GM12801 (cell line): Measurements from ENCODE around the gene S100A14.

Experiments
- CTCF ChIP-seq: IDR thresholded peaks from one replicate; pipeline ENCODE4 v1.5.1; 2011; ENCODE audit warnings: control low read depth; ENCODE audit not compliant: insufficient read length; ENCODE audit errors: extremely low read depth

The S100A14 gene

GRCh38 chr1:153578490-153578889 is 37.6 kb downstream of the S100A14 start:
- no peak for TF ChIP-seq CTCF

GRCh38 chr1:153577624-153578051 is 38.5 kb downstream of the S100A14 start:
- no peak for TF ChIP-seq CTCF

- no peak for TF ChIP-seq CTCF
Observed at GRCh38 chr1:153577138-153577537, 39.0 kb downstream of the S100A14 start.

- TF ChIP-seq CTCF, result no peak
Observed at GRCh38 chr1:153573351-153573750, 42.8 kb downstream of the S100A14 start.

- TF ChIP-seq CTCF, result no peak
Observed at GRCh38 chr1:153572569-153573015, 43.5 kb downstream of the S100A14 start.

- no peak for TF ChIP-seq CTCF
Observed at GRCh38 chr1:153571706-153572105, 44.4 kb downstream of the S100A14 start.

- TF ChIP-seq CTCF, result no peak
Observed at GRCh38 chr1:153570874-153571273, 45.3 kb downstream of the S100A14 start.

- TF ChIP-seq CTCF, result no peak
Observed at GRCh38 chr1:153569465-153569864, 46.7 kb downstream of the S100A14 start.
